CD4-positive, alpha-beta T cell treated with Interleukin-6 for 4 hours (primary cell): ENCODE measurements around the gene ZFP64.
"Not testable (repeated sequence)": the region's sequence is repeated elsewhere in the genome, so short reads cannot be mapped to it uniquely, and the experiment has no call there.

Experiments
- DNase-seq: peaks from one replicate; pipeline ENCODE4 v3.0.0-alpha.2; 2020; ENCODE audit warnings: mixed read lengths

The ZFP64 gene

GRCh38 chr20:52201395-52201794 lies 9.8 kb upstream of the ZFP64 start:
- no peak for DNase-seq

GRCh38 chr20:52200870-52201269 lies 9.3 kb upstream of the ZFP64 start:
- DNase-seq: no peak

GRCh38 chr20:52196845-52197244 lies 5.3 kb upstream of the ZFP64 start:
- no peak for DNase-seq

GRCh38 chr20:52193886-52194545 lies 2.4 kb upstream of the ZFP64 start:
- no peak for DNase-seq

GRCh38 chr20:52193133-52193532 lies 1.6 kb upstream of the ZFP64 start:
- DNase-seq: no peak

GRCh38 chr20:52192719-52193007 lies 1.1 kb upstream of the ZFP64 start:
- not testable (repeated sequence) for DNase-seq

GRCh38 chr20:52191916-52192718 lies 538 bp upstream of the ZFP64 start:
- DNase-seq: peak; percentile 65

GRCh38 chr20:52190437-52191131 lies 995 bp downstream of the ZFP64 start:
- peak; percentile 50 for DNase-seq

- DNase-seq: no peak
Observed at GRCh38 chr20:52181766-52182165, 9.8 kb downstream of the ZFP64 start.

- DNase-seq: no peak
Observed at GRCh38 chr20:52180180-52180840, 11.3 kb downstream of the ZFP64 start.

- no peak for DNase-seq
Observed at GRCh38 chr20:52179331-52180179, 12.0 kb downstream of the ZFP64 start.

- no peak for DNase-seq
Observed at GRCh38 chr20:52178691-52179090, 12.9 kb downstream of the ZFP64 start.

GRCh38 chr20:52175840-52176239 lies 15.7 kb downstream of the ZFP64 start:
- DNase-seq: no peak

- DNase-seq: no peak
Observed at GRCh38 chr20:52172392-52173047, 19.1 kb downstream of the ZFP64 start.

GRCh38 chr20:52171025-52171424 lies 20.6 kb downstream of the ZFP64 start:
- no peak for DNase-seq

- DNase-seq: no peak
Observed at GRCh38 chr20:52168116-52168515, 23.5 kb downstream of the ZFP64 start.

- DNase-seq: no peak
Observed at GRCh38 chr20:52167232-52167840, 24.2 kb downstream of the ZFP64 start.

- no peak for DNase-seq
Observed at GRCh38 chr20:52166150-52166549, 25.4 kb downstream of the ZFP64 start.

- no peak for DNase-seq
Observed at GRCh38 chr20:52160621-52161204, 30.9 kb downstream of the ZFP64 start.

GRCh38 chr20:52160049-52160570 lies 31.5 kb downstream of the ZFP64 start:
- DNase-seq: no peak

GRCh38 chr20:52154575-52154974 lies 37.0 kb downstream of the ZFP64 start:
- no peak for DNase-seq
